Pulmonary artery endothelial cell (primary cell): ENCODE results near the gene ID1. TPM values are rescaled to one million over a fixed set of nuclear protein-coding genes. Genes with fewer than 3 reads are reported as not detected.
"Not testable (repeated sequence)": the region's sequence is repeated elsewhere in the genome, so short reads cannot be mapped to it uniquely, and the experiment has no call there.

Source experiments
- DNase-seq: peaks from one replicate; pipeline ENCODE4 v3.0.0-alpha.2; 2011; ENCODE audit warnings: low read depth, low spot score
- total RNA-seq: library from RNA; depleted of rRNA; stranded (reverse); fragments of >200 nt; gene quantifications from 2 replicates; pipeline ENCODE4 v1.2.3, GENCODE V29; 2014

Gene ID1
- total RNA-seq, 1 donor from 2014 or later, result 180 TPM

- DNase-seq, result no peak
These were observed 2.7 kb upstream of the ID1 start for GRCh38 chr20:31602431-31602778.

- no peak for DNase-seq
These were observed 2.2 kb upstream of the ID1 start for GRCh38 chr20:31602779-31603441.

GRCh38 chr20:31603822-31604566 is 1.1 kb upstream of the ID1 start:
- DNase-seq, result peak; percentile 95

- DNase-seq, result no peak
These were observed 490 bp upstream of the ID1 start for GRCh38 chr20:31604567-31605030.

GRCh38 chr20:31605902-31606803 is 1.1 kb downstream of the ID1 start:
- no peak for DNase-seq

- no peak for DNase-seq
These were observed 1.9 kb downstream of the ID1 start for GRCh38 chr20:31606804-31607639.

- DNase-seq, result no peak
These were observed 2.7 kb downstream of the ID1 start for GRCh38 chr20:31607640-31608250.

GRCh38 chr20:31608251-31608945 is 3.3 kb downstream of the ID1 start:
- no peak for DNase-seq

GRCh38 chr20:31612271-31612640 is 7.2 kb downstream of the ID1 start:
- not testable (repeated sequence) for DNase-seq

- DNase-seq, result no peak
These were observed 10.3 kb downstream of the ID1 start for GRCh38 chr20:31615416-31615815.

- no peak for DNase-seq
These were observed 12.5 kb downstream of the ID1 start for GRCh38 chr20:31617432-31618104.

GRCh38 chr20:31620246-31620645 is 15.2 kb downstream of the ID1 start:
- no peak for DNase-seq

GRCh38 chr20:31623123-31623505 is 18.0 kb downstream of the ID1 start:
- DNase-seq, result not testable (repeated sequence)

GRCh38 chr20:31626534-31626933 is 21.4 kb downstream of the ID1 start:
- not testable (repeated sequence) for DNase-seq

GRCh38 chr20:31628057-31628456 is 23.0 kb downstream of the ID1 start:
- not testable (repeated sequence) for DNase-seq

- DNase-seq, result no peak
These were observed 25.2 kb downstream of the ID1 start for GRCh38 chr20:31630187-31630790.

GRCh38 chr20:31632548-31633338 is 27.7 kb downstream of the ID1 start:
- no peak for DNase-seq

- no peak for DNase-seq
These were observed 28.3 kb downstream of the ID1 start for GRCh38 chr20:31633339-31633914.
